NCI-H82 (cell line): ENCODE results near the gene OR11A1.

Source experiments
- DNase-seq: peaks from one replicate; lab custom pipeline; 2025; lab: John Stamatoyannopoulos, UW

OR11A1 gene

DNA sequence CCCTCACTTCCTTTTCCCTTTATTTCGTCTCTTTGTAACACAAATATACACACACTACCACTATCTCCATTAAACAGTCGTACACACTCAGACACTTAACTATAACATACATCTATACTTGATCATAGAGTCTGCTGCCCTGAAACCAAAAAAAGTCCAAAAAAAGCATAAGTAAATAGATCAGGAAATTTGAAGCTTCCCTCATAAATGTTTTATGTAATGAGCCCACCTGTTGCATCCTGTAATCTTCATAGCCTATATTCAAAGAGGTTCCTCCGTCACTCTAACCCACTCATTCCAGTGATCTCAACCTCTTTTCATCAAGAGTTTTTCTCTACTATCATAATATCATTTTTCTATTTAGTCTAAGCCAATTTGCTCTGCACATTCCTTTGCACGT lies 68.3 kb downstream of the OR11A1 start:
- no peak for DNase-seq

DNA sequence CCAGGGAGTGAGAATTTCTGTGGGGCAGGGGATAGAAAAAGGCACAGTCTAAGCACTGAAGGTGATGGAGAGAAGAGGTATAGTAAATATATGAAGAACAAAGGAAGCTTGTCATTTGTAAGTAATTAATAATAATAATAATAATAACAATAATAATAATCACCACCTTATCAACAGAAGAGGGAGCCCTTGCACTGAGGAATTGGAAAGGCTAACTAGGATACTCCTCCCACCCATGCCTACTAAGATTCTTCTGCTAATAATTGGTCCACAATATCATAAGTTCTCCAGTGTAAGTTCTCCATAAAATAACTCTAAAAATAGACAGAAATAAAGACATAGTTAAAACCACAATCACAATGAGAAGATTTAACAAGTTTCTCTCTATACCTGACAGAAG lies 80.9 kb downstream of the OR11A1 start:
- no peak for DNase-seq
